NCI-H2196 (cell line): ENCODE results near the gene CISH.

Experiments
- DNase-seq: peaks from one replicate; lab custom pipeline; 2025; ENCODE audit not compliant: unreplicated experiment; lab: John Stamatoyannopoulos, UW

The CISH gene

GRCh38 chr3:50611464-50612233 lies at the start of gene CISH:
TSS of gene CISH (minus strand) at chr3:50611774. CDS start at chr3:50611650, 124 bp downstream.
- DNase-seq = peak; percentile 79

DNA sequence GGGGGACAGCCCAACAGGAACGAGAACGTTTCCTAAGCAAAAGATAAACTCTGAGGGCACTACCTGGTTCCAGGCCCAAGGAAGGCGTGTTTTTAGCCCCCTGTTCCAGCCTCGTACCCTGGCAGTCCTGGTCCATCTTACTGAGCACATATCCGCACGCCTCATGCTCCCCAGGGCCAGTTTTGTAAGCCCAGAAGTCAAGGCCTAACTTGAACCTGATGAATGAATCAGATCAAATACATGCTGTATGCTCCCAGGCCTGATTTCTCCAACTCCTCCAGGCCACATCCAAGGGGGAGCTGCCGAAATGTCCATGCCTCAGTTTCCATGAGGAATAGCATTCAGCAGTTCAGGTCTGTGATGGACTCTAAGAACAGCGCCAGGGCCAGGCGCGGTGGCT lies 48.8 kb upstream of the CISH start:
- no peak for DNase-seq

DNA sequence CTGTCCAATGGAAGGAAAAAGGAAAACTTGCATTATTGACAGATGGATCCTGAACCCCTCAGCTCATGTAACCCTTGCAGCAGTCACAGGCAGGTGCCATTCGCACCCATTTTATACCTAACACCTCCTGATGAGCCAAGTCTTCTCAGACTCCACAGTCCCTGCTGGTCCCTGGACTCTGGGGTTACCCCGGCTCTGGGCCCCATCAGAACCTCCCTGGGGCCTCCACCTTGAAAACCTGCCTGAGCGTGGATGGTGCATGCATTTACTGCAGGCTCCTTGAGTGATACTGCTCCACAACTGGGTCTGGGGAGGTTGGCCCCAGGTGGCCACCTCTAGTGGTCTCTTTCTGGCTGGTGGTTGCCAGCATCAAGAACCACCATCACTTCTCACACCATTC lies 47.3 kb upstream of the CISH start:
- DNase-seq = no peak

DNA sequence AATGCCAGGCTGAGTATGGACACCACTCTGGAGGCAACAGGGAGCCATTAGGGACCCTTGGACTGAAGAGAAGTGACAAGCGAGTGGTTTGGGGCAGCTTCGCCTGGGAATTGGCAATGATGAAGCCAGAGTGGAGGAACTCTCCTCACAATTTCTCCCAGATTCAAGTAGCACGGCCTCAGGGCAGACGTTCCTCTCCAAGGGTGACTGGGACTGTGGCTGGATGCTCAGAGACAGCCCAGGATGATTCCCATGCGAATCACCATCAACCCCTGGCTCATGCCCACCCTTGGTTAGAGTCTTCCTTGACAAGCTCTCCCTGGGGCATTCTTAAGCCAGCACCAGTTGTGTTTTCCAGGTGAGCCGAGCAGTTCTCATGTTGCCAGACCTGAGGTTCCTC lies 46.8 kb upstream of the CISH start:
- no peak for DNase-seq

DNA sequence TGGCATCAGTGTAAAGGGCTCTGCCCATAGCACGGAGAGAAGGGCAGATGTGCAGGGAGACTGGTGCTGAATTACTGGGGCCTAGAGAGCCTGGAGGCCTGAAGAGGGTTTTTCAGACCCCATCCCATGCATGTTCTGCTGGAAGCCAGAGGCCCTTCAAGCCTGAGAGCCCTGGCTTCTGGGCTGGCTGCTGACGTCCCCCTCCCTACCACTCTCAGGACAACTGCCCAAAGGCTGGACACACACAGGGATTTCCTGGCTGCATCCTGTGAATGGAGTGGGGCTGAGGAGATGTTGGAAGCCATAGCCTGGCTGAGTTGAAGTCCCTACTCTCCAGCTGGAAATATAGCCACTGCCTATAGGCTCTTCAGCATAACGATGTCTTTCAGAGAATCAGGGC lies 46.2 kb upstream of the CISH start:
- no peak for DNase-seq

- DNase-seq = no peak
Observed at GRCh38 chr3:50657407-50657806, 45.8 kb upstream of the CISH start.

DNA sequence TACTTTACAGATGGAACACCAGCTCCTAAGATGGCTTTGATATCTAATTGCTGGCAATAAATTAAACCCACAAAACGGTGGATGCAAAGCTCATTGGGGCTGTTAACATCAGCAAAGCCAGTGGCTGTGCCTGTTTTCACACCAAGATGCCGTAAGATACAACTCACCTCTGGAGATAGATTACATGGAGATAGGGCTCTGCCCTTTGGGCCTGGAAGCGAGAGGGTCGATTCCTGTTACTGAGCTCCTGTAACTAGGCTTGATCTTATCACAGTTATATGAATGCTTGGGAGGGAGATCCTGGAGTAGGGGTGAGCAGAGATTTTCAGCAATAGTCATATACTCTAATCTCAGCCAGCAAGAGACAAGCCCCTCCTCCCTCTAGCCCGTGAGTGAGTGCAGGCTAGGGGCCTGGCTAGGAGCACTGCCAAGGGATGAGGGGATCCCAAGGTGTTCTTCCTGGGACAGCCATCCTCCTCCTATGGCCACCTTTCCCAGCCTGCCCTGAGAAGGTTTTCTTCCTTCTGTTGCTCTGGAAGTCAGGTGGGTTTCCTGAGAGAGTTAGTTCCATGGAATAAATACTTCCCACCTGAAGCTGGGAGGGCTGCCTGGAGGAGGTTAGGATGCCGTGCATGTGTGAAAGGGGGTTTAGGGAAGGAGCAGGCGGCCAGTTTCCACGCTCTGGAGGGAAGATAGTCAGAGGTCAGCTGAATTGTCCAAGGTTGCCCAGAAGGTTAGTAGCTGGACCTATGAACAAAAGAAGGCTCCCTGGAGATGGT lies 45.0 kb upstream of the CISH start:
- DNase-seq = no peak

- DNase-seq = no peak
Observed at GRCh38 chr3:50655009-50655830, 43.6 kb upstream of the CISH start.

DNA sequence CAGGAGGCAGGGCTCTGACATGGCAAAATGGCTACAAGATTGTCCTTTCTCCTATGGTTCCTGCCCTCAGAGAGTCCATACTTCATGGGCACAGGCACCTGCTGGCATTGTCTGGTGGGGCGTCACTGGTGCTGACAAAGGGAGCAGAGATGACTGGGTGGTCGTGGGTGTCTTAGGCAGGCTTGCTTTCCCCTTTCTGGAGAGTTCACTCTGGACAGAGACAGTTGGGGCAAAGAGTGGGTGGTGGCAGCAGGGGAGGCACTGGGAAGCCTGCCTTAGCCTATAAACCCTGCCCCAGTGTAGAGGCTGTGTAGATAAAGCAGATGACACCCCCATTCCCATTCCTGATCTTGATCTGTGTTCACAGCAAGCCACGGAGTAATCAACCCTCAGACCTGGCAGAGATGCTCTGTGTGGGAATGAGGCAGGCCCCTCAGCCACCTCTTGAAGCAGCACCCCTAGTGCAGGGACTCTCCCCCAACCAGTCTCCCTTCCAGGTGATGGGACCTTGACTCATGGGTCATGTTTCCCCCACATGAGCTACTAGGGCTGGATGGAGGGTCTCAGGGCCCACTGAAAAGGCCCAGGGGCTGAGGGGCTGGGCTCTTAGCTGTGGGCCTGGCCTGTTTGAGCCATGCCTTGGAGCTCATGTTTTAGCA lies 42.5 kb upstream of the CISH start:
- no peak for DNase-seq

DNA sequence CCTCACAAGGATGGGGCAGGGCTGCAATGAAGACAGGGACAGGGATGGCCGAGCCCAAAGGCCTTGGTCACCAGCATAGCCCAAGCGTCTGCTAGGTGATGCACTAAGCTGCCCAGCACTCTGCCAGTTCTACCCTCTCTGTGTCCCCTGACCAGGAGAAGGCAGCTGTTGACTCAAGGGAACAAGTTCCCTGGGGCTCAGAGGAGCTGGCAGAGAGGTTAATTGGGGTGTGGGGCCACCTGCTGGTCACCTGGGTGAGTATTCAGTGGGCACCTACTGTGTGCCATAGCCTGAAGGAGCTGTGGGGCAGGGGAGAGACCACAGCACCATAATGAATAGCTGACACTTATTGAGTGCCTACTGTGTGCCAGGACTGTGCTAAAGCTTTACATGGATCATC lies 41.1 kb upstream of the CISH start:
- no peak for DNase-seq

DNA sequence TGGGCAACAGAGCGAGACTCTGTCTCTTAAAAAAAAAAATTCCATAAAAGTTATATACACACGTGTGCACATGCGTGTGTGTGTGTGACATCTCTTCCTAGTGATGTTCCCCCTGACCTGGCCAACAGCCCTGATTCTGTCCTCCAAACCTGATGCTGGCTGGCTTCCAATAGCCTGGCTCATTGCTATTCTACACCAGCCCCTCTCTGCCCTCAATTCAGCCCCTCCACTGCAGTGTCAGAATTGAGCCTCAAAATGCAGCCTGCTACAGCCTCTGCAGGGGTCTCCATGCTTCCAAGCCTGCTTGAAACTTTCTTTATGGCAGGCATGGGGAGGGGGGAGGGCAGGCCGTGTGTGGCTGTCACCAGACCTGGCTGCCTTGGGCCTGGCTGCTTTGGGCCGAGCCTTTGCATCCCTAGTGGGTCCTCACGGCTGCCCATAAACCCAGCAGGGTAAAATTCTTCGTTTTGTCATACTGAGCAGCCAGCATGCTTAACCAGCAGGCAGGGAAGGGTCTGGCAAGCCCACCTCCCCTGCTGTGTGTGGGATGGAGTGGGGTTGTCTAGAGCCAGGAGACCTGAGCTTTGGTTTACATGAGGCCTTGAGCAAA lies 40.5 kb upstream of the CISH start:
- DNase-seq = no peak

- DNase-seq = no peak
Observed at GRCh38 chr3:50651445-50651844, 39.9 kb upstream of the CISH start.

- no peak for DNase-seq
Observed at GRCh38 chr3:50650018-50650417, 38.4 kb upstream of the CISH start.

DNA sequence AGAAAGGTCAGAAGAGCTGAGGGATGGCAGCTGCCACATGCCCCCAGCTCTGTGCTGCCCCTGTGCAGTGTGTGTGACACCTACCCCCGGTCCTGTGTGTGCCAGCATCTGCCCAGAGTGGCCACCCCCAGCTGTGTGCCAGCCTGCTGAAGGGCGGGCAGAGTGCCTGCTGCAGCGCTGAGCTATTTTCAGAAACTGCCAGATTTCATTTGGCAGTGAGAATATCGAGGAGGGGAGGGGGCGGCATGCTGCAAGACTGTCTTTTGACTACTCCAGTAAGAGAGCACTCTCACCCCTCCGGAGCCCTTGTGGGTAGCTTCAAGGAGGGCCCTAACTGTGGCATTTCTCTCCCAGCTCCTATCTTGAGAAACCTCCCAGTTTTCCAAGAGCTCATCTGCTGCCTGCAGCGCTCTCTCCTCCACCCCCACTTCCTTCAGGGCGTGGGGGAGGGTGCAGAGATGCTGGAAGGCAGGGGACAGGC lies 37.9 kb upstream of the CISH start:
- DNase-seq = no peak

- DNase-seq = no peak
Observed at GRCh38 chr3:50648944-50649343, 37.4 kb upstream of the CISH start.

- DNase-seq = no peak
Observed at GRCh38 chr3:50648313-50648712, 36.7 kb upstream of the CISH start.

DNA sequence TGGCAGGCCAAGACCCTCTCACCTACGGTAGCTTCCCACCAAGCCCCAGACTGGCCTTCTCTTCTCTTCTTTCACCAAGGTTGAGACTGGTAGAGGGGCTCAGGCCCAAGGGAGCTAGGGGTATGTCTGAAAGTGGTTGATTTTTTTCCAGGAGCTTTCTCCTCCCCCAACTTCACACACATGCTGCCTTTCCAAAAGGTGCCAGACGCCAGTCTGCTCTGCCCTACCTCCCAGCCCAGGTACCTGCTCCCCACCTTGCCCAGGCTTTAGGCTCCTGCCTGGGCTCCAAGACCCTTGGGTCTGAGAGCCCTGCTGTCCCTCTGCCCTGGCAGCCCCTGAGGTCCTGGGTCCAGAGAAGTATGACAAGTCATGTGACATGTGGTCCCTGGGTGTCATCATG lies 33.8 kb upstream of the CISH start:
- DNase-seq = no peak

DNA sequence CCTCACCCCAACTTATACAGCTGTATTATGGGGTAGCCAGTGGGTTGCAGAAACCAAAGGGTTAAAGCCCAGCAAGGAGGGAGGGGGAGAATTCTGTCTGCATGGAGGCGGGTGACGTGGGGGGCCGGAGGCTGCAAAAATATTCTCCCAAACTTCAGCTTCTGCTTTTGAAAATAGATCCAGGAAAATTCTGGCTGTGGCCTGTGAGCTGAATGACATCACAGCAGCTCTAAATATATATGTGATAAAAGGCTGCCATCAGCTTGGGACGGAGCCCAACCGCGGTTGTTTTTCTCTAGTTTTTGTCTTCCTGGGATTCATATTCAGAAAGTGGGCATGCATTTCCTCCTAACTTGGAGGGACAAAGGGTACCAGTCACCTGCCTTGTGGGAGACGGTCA lies 33.0 kb upstream of the CISH start:
- DNase-seq = no peak

DNA sequence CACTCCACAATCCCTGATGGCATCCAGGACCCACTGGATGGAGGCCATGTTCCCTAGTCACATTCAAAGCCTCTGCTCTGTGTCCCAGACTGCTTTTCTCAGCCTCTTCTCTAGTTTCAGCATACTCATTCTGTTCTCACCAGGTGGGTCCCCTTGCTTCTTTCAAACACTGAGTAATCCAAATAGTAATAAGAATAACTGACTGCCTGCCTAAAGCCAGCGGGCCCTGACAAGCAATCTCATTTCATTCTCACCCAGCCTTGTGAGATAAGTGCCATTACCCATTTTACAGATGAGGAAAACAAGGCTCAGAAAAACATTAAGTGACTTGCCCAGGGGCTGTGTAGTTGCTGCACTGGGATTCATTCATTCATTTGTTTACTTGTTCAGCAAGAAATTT lies 30.8 kb upstream of the CISH start:
- no peak for DNase-seq

DNA sequence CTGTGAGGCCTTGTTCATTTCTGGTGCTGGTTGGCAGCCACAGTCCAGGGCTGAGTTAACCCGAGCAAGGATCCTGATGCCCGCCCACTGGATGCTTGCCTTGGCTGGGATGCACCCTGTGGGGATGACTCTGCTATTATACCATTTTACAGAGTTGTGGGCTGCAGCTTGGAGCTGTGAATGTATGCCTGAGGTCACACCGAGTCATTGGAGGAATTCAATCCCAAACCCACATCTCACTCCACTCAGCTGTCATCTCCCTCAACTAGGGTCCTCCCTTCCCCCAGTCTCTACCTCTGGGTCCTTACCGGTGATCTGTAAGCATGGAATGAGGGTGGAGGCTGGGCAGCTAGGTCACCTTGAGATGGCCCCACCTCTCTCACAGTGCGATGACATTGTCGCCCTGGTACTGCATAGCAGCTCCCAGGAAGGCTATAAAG lies 27.5 kb upstream of the CISH start:
- DNase-seq = no peak

GRCh38 chr3:50637945-50638344 lies 26.4 kb upstream of the CISH start:
- no peak for DNase-seq
